ENCODE results near the gene CHAF1B. TPM values are rescaled to one million over a fixed set of nuclear protein-coding genes. Genes with fewer than 3 reads are reported as not detected.
"Not testable (repeated sequence)": the region's sequence is repeated elsewhere in the genome, so short reads cannot be mapped to it uniquely, and the experiment has no call there.

Gene CHAF1B
- total RNA-seq, 4 donors from 2014 or later, result 1.2 to 3.9 (median 2.6) TPM

DNA sequence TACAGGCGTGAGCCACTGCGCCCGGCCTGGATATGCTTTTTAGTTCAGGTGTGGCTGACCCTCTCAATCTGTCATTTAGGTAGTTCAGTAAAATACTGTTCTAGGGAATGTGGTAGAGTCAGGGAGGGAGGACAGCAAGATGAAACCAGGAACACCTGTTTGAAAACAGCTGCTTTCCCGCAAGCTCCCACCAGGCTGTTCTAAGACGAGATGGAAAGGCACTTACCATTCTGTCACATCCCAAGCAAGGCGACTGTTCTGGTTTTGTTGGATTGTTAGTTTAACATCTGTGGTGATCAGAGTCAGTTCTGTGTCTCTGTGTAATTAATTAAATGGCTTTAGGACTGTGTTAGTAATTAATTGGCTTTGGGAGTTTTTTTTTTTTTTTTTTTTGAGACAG is 2.9 kb downstream of the CHAF1B start:
- WGBS, result 94% methylated on average over 6 of the region's 6 CpGs
- H3K36me3 ChIP-seq, result peaks cover 3% of the 10 kb centered on the region
- DNase-seq (ENCODE audit: low spot score in 2 of 2), result no peak
- H3K27ac ChIP-seq, result no peak overlapping the region
- H3K4me3 ChIP-seq, result no peak overlapping the region
- TF ChIP-seq EP300 (IDR thresholded peaks at IDR 0.05), result no peak
- TF ChIP-seq POLR2AphosphoS5 (IDR thresholded peaks at IDR 0.05), result no peak
- no peak for TF ChIP-seq CTCF (IDR thresholded peaks at IDR 0.05)
- no peak for TF ChIP-seq POLR2A (IDR thresholded peaks at IDR 0.05)
- H3K4me1 ChIP-seq, result peaks cover 10% of the 10 kb centered on the region
- no peaks in the 10 kb centered on the region for H3K27me3 ChIP-seq
- no peaks in the 10 kb centered on the region for H3K9me3 ChIP-seq

DNA sequence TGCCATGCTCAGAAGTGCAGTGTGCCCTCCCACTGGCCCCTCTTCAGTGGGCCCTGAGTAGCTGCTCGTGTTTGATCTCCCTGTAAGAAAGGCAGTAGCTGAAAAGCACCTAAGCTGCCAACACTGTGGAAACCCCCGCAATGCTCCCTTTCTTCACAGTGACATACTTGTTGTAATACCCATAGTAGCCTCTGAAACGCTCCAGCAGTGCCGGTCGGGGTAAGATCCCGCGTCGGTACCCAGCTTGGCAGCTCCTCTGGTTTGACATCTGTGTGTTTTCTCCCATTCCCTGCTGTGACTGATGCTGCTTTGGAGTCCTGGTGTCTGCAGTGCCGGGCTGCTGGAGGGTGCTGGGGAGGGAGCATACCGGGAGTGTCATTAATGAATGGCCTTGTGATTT is 3.6 kb downstream of the CHAF1B start:
- Histone ChIP-seq H3K27ac (no peak overlapping the region), H3K4me1 (peaks cover 10% of the 10 kb centered on the region), H3K36me3 (peaks cover 6% of the 10 kb centered on the region), H3K27me3 (no peaks in the 10 kb centered on the region), H3K4me3 (no peak overlapping the region), H3K9me3 (no peaks in the 10 kb centered on the region)
- WGBS, result 93% methylated on average over 3 of the region's 10 CpGs
- DNase-seq (ENCODE audit: low spot score in 2 of 2), result peak in 1 of 2 donors; percentile 64
- TF ChIP-seq POLR2A (IDR thresholded peaks at IDR 0.05) (no peak), EP300 (IDR thresholded peaks at IDR 0.05) (no peak), CTCF (IDR thresholded peaks at IDR 0.05) (no peak), POLR2AphosphoS5 (IDR thresholded peaks at IDR 0.05) (no peak)

DNA sequence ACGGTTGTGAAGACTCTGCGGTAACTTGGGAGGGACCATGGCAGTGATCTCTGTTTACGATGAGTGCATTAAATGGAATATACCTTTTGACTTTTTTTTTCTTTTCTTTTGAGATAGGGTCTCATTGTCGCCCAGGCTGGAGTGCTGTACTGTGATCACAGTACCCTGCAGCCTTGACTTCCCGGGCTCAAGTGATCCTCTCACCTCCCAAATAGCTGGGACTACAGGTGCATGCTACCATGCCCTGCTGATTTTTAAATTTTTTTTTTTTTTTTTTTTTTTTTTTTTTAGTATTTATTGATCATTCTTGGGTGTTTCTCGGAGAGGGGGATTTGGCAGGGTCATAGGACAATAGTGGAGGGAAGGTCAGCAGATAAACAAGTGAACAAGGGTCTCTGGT is 6.5 kb downstream of the CHAF1B start:
- not testable (repeated sequence) for H3K27ac ChIP-seq; H3K4me1 ChIP-seq; DNase-seq (ENCODE audit: low spot score in 2 of 2); H3K27me3 ChIP-seq; H3K4me3 ChIP-seq; H3K9me3 ChIP-seq
- WGBS, result 95% methylated on average over 6 of the region's 6 CpGs
- peaks cover 13% of the 10 kb centered on the region for H3K36me3 ChIP-seq

- TF ChIP-seq EP300 (IDR thresholded peaks at IDR 0.05), result no peak
- no peak for TF ChIP-seq CTCF (IDR thresholded peaks at IDR 0.05)
- TF ChIP-seq POLR2AphosphoS5 (IDR thresholded peaks at IDR 0.05), result no peak
- no peak for TF ChIP-seq POLR2A (IDR thresholded peaks at IDR 0.05)
- peak in 1 of 2 donors; percentile 41 for DNase-seq (ENCODE audit: low spot score in 2 of 2)
- no peak overlapping the region for H3K4me3 ChIP-seq
- peaks cover 16% of the 10 kb centered on the region for H3K36me3 ChIP-seq
- no peaks in the 10 kb centered on the region for H3K4me1 ChIP-seq
- H3K27me3 ChIP-seq, result no peaks in the 10 kb centered on the region
- H3K9me3 ChIP-seq, result no peaks in the 10 kb centered on the region
- no peak overlapping the region for H3K27ac ChIP-seq
- WGBS, result 87% methylated on average over 6 of the region's 6 CpGs
Measured at GRCh38 chr21:36395353-36396111, 10.3 kb downstream of the CHAF1B start.

GRCh38 chr21:36396325-36396724 is 11.1 kb downstream of the CHAF1B start:
- Histone ChIP-seq H3K36me3 (peaks cover 16% of the 10 kb centered on the region), H3K27ac (no peak overlapping the region), H3K9me3 (no peaks in the 10 kb centered on the region), H3K27me3 (no peaks in the 10 kb centered on the region), H3K4me3 (no peak overlapping the region), H3K4me1 (no peaks in the 10 kb centered on the region)
- DNase-seq (ENCODE audit: low spot score in 2 of 2), result peak in 1 of 2 donors; percentile 0
- TF ChIP-seq EP300 (IDR thresholded peaks at IDR 0.05), result no peak
- TF ChIP-seq POLR2AphosphoS5 (IDR thresholded peaks at IDR 0.05), result no peak
- no peak for TF ChIP-seq POLR2A (IDR thresholded peaks at IDR 0.05)
- TF ChIP-seq CTCF (IDR thresholded peaks at IDR 0.05), result no peak
- 72% methylated on average over 3 of the region's 3 CpGs for WGBS

Measured in suprapubic skin (tissue), 4 donors.